SK-N-SH treated with all-trans-retinoic acid at 6 μM for 48 hours (cell line): ENCODE data around the gene C12orf76.

Source experiments
- ATAC-seq: fragments of 200-7000 bp; cut with Tn5 transposase; 3 replicates; pipeline ENCODE4 v1.9.1; 2020; ENCODE audit warnings: mild to moderate bottlenecking, moderate library complexity
- ARNTL ChIP-seq: fragments of 450-650 bp; formaldehyde crosslinking; IDR thresholded peaks from 2 replicates; pipeline ENCODE4 v1.5.0; 2020; ENCODE audit warnings: low read depth, mild to moderate bottlenecking, moderate library complexity, borderline replicate concordance
- BACH2 ChIP-seq: fragments of 250-450 bp; sonication (Bioruptor Pico); IDR thresholded peaks from 2 replicates; pipeline ENCODE4 v1.9.0; 2021; ENCODE audit warnings: mild to moderate bottlenecking, borderline replicate concordance
- ESRRG ChIP-seq: fragments of 250-450 bp; sonication (Bioruptor Pico); IDR thresholded peaks from 2 replicates; pipeline ENCODE4 v1.6.1; 2021; ENCODE audit warnings: mild to moderate bottlenecking
- GLIS3 ChIP-seq: fragments of 250-450 bp; sonication (Bioruptor Pico); IDR thresholded peaks from 2 replicates; pipeline ENCODE4 v1.5.0; 2020; ENCODE audit warnings: mild to moderate bottlenecking, moderate library complexity
- ISL1 ChIP-seq: fragments of 250-450 bp; sonication (Bioruptor Pico); IDR thresholded peaks from 2 replicates; pipeline ENCODE4 v2.1.2; 2022; ENCODE audit warnings: mild to moderate bottlenecking, moderate library complexity
- OSR1 ChIP-seq: fragments of 250-450 bp; sonication (Bioruptor Pico); IDR thresholded peaks from 2 replicates; pipeline ENCODE4 v1.8.0; 2022; ENCODE audit warnings: moderate library complexity, mild to moderate bottlenecking, inconsistent platforms
- PPARA ChIP-seq: fragments of 250-450 bp; sonication (Bioruptor Pico); IDR thresholded peaks from 2 replicates; pipeline ENCODE4 v1.5.0; 2020; ENCODE audit warnings: mild to moderate bottlenecking, borderline replicate concordance
- RARB ChIP-seq: fragments of 250-450 bp; sonication (Bioruptor Pico); IDR thresholded peaks from 2 replicates; pipeline ENCODE4 v1.8.0; 2021; ENCODE audit warnings: mild to moderate bottlenecking, moderate library complexity
- SNAI2 ChIP-seq: fragments of 250-450 bp; sonication (Bioruptor Pico); IDR thresholded peaks from 2 replicates; pipeline ENCODE4 v1.5.0; 2020; ENCODE audit warnings: mild to moderate bottlenecking, moderate library complexity
- TCF4 ChIP-seq: fragments of 250-450 bp; sonication (Bioruptor Pico); IDR thresholded peaks from 2 replicates; pipeline ENCODE4 v1.8.0; 2021; ENCODE audit warnings: mild to moderate bottlenecking, moderate library complexity, borderline replicate concordance
- TOX ChIP-seq: fragments of 250-450 bp; sonication (Bioruptor Pico); IDR thresholded peaks from 2 replicates; pipeline ENCODE4 v1.8.0; 2021; ENCODE audit warnings: mild to moderate bottlenecking, moderate library complexity, borderline replicate concordance
- ZC3H10 ChIP-seq: fragments of 250-450 bp; sonication (Bioruptor Pico); IDR thresholded peaks from 2 replicates; pipeline ENCODE4 v1.5.1; 2021; ENCODE audit warnings: mild to moderate bottlenecking, moderate library complexity
- ZFP3 ChIP-seq: fragments of 250-450 bp; sonication (Bioruptor Pico); IDR thresholded peaks from 2 replicates; pipeline ENCODE4 v1.5.0; 2020; ENCODE audit warnings: mild to moderate bottlenecking, moderate library complexity
- ZFP30 ChIP-seq: fragments of 450-650 bp; formaldehyde crosslinking; IDR thresholded peaks from 2 replicates; pipeline ENCODE4 v1.5.0; 2022; ENCODE audit warnings: mild to moderate bottlenecking, moderate library complexity
- ZNF565 ChIP-seq: fragments of 450-650 bp; formaldehyde crosslinking; conservative IDR thresholded peaks from 2 replicates; pipeline ENCODE4 v1.5.0; 2020; ENCODE audit warnings: low read depth, mild to moderate bottlenecking, moderate library complexity
- ZNF70 ChIP-seq: fragments of 450-650 bp; formaldehyde crosslinking; IDR thresholded peaks from 2 replicates; pipeline ENCODE4 v1.5.0; 2020; ENCODE audit warnings: mild to moderate bottlenecking, moderate library complexity
- ZNF8 ChIP-seq: fragments of 450-650 bp; formaldehyde crosslinking; IDR thresholded peaks from 2 replicates; pipeline ENCODE4 v1.5.0; 2020; ENCODE audit warnings: mild to moderate bottlenecking, moderate library complexity
- TF ChIP-seq, protein P1 (sequence below): fragments of 250-450 bp; sonication (Bioruptor Pico); IDR thresholded peaks from 2 replicates; pipeline ENCODE4 v1.8.0; 2020; ENCODE audit warnings: mild to moderate bottlenecking, moderate library complexity, borderline replicate concordance
- TF ChIP-seq, protein P2 (sequence below): fragments of 250-450 bp; sonication (Bioruptor Pico); IDR thresholded peaks from 2 replicates; pipeline ENCODE4 v1.5.1; 2020; ENCODE audit warnings: low read depth, mild to moderate bottlenecking, moderate library complexity
- TF ChIP-seq, protein P3 (sequence below): fragments of 250-450 bp; sonication (Bioruptor Pico); IDR thresholded peaks from 2 replicates; pipeline ENCODE4 v1.8.0; 2021; ENCODE audit warnings: low read depth, mild to moderate bottlenecking, moderate library complexity, borderline replicate concordance
- TF ChIP-seq, protein P4 (sequence below): fragments of 250-450 bp; sonication (Bioruptor Pico); IDR thresholded peaks from 2 replicates; pipeline ENCODE4 v1.5.1; 2021; ENCODE audit warnings: mild to moderate bottlenecking, moderate library complexity

C12orf76 gene

DNA sequence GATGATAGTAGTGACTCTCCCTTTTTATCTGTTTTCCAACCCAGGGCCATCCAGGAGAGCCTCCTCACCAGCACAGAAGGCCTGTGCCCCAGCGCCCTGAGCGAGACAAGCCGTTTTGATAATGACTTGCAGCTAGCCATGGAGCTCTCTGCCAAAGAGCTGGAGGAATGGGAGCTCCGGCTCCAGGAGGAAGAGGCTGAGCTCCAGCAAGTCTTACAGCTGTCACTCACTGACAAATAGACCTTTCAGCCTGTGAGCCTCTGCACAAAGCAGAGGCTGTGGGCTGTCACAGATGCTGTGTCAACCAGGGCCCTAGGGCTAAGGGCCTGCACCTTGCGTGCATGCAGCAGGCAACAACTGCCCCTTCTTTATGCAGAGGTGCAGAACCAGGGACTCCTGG, 11.0 kb downstream of the C12orf76 start (continued):
- TF ChIP-seq ZNF565 (CRISPR knock-in tag) (no peak), ISL1 (no peak), ZNF8 (CRISPR knock-in tag) (no peak), ZNF70 (CRISPR knock-in tag) (no peak), ZFP30 (CRISPR knock-in tag) (no peak), TOX (CRISPR knock-in tag) (no peak), RARB (CRISPR knock-in tag) (no peak), GLIS3 (CRISPR knock-in tag) (no peak)
- TF ChIP-seq, protein P1, sequence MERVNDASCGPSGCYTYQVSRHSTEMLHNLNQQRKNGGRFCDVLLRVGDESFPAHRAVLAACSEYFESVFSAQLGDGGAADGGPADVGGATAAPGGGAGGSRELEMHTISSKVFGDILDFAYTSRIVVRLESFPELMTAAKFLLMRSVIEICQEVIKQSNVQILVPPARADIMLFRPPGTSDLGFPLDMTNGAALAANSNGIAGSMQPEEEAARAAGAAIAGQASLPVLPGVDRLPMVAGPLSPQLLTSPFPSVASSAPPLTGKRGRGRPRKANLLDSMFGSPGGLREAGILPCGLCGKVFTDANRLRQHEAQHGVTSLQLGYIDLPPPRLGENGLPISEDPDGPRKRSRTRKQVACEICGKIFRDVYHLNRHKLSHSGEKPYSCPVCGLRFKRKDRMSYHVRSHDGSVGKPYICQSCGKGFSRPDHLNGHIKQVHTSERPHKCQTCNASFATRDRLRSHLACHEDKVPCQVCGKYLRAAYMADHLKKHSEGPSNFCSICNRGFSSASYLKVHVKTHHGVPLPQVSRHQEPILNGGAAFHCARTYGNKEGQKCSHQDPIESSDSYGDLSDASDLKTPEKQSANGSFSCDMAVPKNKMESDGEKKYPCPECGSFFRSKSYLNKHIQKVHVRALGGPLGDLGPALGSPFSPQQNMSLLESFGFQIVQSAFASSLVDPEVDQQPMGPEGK, result no peak
- TF ChIP-seq, protein P2, sequence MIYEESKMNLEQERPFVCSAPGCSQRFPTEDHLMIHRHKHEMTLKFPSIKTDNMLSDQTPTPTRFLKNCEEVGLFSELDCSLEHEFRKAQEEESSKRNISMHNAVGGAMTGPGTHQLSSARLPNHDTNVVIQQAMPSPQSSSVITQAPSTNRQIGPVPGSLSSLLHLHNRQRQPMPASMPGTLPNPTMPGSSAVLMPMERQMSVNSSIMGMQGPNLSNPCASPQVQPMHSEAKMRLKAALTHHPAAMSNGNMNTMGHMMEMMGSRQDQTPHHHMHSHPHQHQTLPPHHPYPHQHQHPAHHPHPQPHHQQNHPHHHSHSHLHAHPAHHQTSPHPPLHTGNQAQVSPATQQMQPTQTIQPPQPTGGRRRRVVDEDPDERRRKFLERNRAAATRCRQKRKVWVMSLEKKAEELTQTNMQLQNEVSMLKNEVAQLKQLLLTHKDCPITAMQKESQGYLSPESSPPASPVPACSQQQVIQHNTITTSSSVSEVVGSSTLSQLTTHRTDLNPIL (CRISPR knock-in tag), result no peak

DNA sequence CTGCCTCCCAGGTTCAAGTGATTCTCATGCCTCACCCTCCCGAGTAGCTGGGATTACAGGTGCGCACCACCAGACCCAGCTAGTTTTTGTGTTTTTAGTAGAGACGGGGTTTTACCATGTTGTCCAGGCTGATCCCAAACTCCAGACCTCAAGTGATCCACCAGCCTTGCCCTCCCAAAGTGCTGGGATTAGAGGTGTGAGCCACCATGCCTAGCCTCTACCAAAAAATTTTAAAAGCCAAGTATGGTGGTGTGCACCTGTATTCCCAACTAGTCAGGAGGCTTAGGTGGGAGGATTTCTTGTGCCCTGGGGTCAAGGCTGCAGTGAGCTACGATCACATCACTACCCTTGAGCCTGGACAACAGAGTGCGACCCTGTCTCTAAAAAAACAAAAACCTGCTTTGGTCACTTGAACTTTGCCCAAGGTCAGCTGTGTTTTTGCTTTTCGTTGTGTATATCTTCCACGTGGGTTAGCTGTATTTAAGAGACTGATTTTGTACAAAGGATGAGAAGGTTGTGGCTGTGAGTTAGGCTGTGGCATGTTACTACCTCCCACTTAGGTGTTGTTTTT, 12.7 kb downstream of the C12orf76 start:
- TF ChIP-seq ESRRG (CRISPR knock-in tag) (no peak), ZFP3 (CRISPR knock-in tag) (no peak), TOX (CRISPR knock-in tag) (no peak), ZC3H10 (CRISPR knock-in tag) (no peak), BACH2 (CRISPR knock-in tag) (no peak), ZFP30 (CRISPR knock-in tag) (no peak), TCF4 (no peak), RARB (CRISPR knock-in tag) (no peak), ZNF70 (CRISPR knock-in tag) (no peak)
- TF ChIP-seq, protein P3, sequence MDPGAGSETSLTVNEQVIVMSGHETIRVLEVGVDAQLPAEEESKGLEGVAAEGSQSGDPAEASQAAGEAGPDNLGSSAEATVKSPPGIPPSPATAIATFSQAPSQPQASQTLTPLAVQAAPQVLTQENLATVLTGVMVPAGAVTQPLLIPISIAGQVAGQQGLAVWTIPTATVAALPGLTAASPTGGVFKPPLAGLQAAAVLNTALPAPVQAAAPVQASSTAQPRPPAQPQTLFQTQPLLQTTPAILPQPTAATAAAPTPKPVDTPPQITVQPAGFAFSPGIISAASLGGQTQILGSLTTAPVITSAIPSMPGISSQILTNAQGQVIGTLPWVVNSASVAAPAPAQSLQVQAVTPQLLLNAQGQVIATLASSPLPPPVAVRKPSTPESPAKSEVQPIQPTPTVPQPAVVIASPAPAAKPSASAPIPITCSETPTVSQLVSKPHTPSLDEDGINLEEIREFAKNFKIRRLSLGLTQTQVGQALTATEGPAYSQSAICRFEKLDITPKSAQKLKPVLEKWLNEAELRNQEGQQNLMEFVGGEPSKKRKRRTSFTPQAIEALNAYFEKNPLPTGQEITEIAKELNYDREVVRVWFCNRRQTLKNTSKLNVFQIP, result no peak
- TF ChIP-seq, protein P2 (CRISPR knock-in tag), result no peak
- TF ChIP-seq, protein P1, result no peak
- TF ChIP-seq, protein P4, sequence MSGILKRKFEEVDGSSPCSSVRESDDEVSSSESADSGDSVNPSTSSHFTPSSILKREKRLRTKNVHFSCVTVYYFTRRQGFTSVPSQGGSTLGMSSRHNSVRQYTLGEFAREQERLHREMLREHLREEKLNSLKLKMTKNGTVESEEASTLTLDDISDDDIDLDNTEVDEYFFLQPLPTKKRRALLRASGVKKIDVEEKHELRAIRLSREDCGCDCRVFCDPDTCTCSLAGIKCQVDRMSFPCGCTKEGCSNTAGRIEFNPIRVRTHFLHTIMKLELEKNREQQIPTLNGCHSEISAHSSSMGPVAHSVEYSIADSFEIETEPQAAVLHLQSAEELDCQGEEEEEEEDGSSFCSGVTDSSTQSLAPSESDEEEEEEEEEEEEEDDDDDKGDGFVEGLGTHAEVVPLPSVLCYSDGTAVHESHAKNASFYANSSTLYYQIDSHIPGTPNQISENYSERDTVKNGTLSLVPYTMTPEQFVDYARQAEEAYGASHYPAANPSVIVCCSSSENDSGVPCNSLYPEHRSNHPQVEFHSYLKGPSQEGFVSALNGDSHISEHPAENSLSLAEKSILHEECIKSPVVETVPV (CRISPR knock-in tag), result no peak

DNA sequence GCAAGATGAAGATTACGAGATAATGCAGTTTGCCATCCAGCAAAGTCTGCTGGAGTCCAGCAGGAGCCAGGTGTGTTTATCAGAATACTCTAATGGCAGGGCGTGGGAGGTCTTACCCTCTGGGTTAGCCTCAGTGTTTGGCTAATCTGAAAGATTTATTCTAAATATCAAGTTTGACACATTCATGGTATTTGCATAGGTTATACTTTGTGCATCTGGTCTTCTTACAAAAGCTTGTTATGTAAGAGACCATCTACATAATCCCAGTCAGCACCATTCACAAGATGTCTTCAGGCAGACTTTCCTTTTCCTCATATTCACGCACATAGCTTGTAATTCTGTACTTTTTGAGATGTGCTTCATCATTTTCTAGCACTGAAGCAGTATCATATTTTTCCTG, 14.4 kb downstream of the C12orf76 start:
- no peak for ATAC-seq
- TF ChIP-seq OSR1 (CRISPR knock-in tag) (no peak), ISL1 (no peak), SNAI2 (CRISPR knock-in tag) (no peak), TCF4 (no peak), ARNTL (CRISPR knock-in tag) (no peak), PPARA (no peak), RARB (CRISPR knock-in tag) (no peak), BACH2 (CRISPR knock-in tag) (no peak)
- TF ChIP-seq, protein P1, result no peak
- TF ChIP-seq, protein P3, result no peak

More for the DNA sequence above, 12.7 kb downstream of the C12orf76 start:
- no peak for ATAC-seq
